Liver (tissue), 9 donors: ENCODE results near the gene TMEM213. TPM values are rescaled to one million over a fixed set of nuclear protein-coding genes. Genes with fewer than 3 reads are reported as not detected.

ENCODE experiments used
- DNase-seq: peaks from one replicate; pipeline ENCODE4 v3.0.0-alpha.2; 2017; ENCODE audit warnings: low spot score
- H3K27ac ChIP-seq, 2 donors: one replicate each; pipeline ENCODE4 v1.7.0; 2013; ENCODE audit warnings: inconsistent platforms in 2 of 2, low read length in 2 of 2, control low read depth in 1 of 2, low read depth in 1 of 2, mild to moderate bottlenecking in 1 of 2
- H3K27me3 ChIP-seq, 4 donors: one replicate each; pipeline versions ENCODE4 v1.6.1 to v1.7.0; 2013; ENCODE audit warnings: low read length in 3 of 4, inconsistent platforms in 1 of 4, mild to moderate bottlenecking in 1 of 4, moderate library complexity in 1 of 4; ENCODE audit not compliant: control insufficient read depth in 4 of 4, insufficient read depth in 4 of 4
- H3K36me3 ChIP-seq, 4 donors: one replicate each; pipeline versions ENCODE4 v1.6.1 to v1.7.0; 2013; ENCODE audit warnings: low read length in 3 of 4, mild to moderate bottlenecking in 3 of 4, low read depth in 1 of 4, moderate library complexity in 1 of 4; ENCODE audit not compliant: control insufficient read depth in 4 of 4, insufficient read depth in 3 of 4
- H3K4me1 ChIP-seq, 4 donors: one replicate each; pipeline versions ENCODE4 v1.6.1 to v1.7.0; 2013; ENCODE audit warnings: low read length in 3 of 4, mild to moderate bottlenecking in 3 of 4, moderate library complexity in 1 of 4; ENCODE audit not compliant: control insufficient read depth in 4 of 4, insufficient read depth in 4 of 4
- H3K4me3 ChIP-seq, 3 donors: one replicate each; pipeline versions ENCODE4 v1.6.1 to v1.7.0; 2013; ENCODE audit warnings: low read length in 3 of 3, control low read depth in 1 of 3, low read depth in 1 of 3, mild to moderate bottlenecking in 1 of 3
- H3K9ac ChIP-seq, 2 donors: one replicate each; pipeline ENCODE4 v1.7.0; 2013; ENCODE audit warnings: low read length in 2 of 2, mild to moderate bottlenecking in 2 of 2, moderate library complexity in 2 of 2, control low read depth in 1 of 2, low read depth in 1 of 2
- H3K9me3 ChIP-seq, 4 donors: one replicate each; pipeline versions ENCODE4 v1.6.1 to v1.7.0; 2013; ENCODE audit warnings: low read length in 3 of 4; ENCODE audit not compliant: control insufficient read depth in 4 of 4
- ATF3 ChIP-seq: IDR thresholded peaks from 2 replicates; pipeline ENCODE4 v1.6.1; 2016; ENCODE audit warnings: antibody characterized with exemption
- CTCF ChIP-seq: fragments of 150-350 bp; IDR thresholded peaks from 2 replicates; pipeline ENCODE4 v1.5.1; 2017; ENCODE audit warnings: improper control_type of control experiment, low read depth, low read length; ENCODE audit not compliant: missing input control
- FOXA1 ChIP-seq: IDR thresholded peaks from 2 replicates; pipeline ENCODE4 v1.6.1; 2016; ENCODE audit warnings: antibody characterized with exemption
- GABPA ChIP-seq, 2 donors: IDR thresholded peaks in 1 of 2; conservative IDR thresholded peaks in 1 of 2; 2 replicates each; pipeline ENCODE4 v1.6.1; 2016; ENCODE audit warnings: antibody characterized with exemption in 2 of 2, mild to moderate bottlenecking in 1 of 2, moderate library complexity in 1 of 2
- HNF4A ChIP-seq, 2 donors: conservative IDR thresholded peaks; 2 replicates each; pipeline ENCODE4 v1.6.1; 2016; ENCODE audit warnings: antibody characterized with exemption in 2 of 2, mild to moderate bottlenecking in 2 of 2
- HNF4G ChIP-seq: IDR thresholded peaks from 2 replicates; pipeline ENCODE4 v1.6.1; 2016; ENCODE audit warnings: antibody characterized with exemption
- JUND ChIP-seq, 2 donors: IDR thresholded peaks; 2 replicates each; pipeline ENCODE4 v1.6.1; 2016; ENCODE audit warnings: antibody characterized with exemption in 2 of 2
- MAX ChIP-seq: IDR thresholded peaks from 2 replicates; pipeline ENCODE4 v1.6.1; 2016; ENCODE audit warnings: antibody characterized with exemption
- NR2F2 ChIP-seq: IDR thresholded peaks from 2 replicates; pipeline ENCODE4 v1.6.1; 2016; ENCODE audit warnings: antibody characterized with exemption
- SP1 ChIP-seq: IDR thresholded peaks from 2 replicates; pipeline ENCODE4 v1.6.1; 2018; ENCODE audit warnings: antibody characterized with exemption, mild to moderate bottlenecking
- TAF1 ChIP-seq: conservative IDR thresholded peaks from 2 replicates; pipeline ENCODE4 v1.6.1; 2016; ENCODE audit warnings: antibody characterized with exemption, mild to moderate bottlenecking
- ZBTB33 ChIP-seq: IDR thresholded peaks from 2 replicates; pipeline ENCODE4 v1.6.1; 2016; ENCODE audit warnings: antibody characterized with exemption
- WGBS: extraction: QIAGEN DNeasy Blood & Tissue Kit; methylation state at CpG from one replicate; pipeline ENCODE4 v1.1.7; 2013; 5-methylcytosine and 5-hydroxymethylcytosine counted together
- polyA plus RNA-seq, 2 donors: library from polyadenylated mRNA; stranded (reverse) in 1 of 2; unstranded in 1 of 2; fragments of 200-250 nt in 1 of 2; fragments of >200 nt in 1 of 2; fragmentation: Nextera tagmentation in 1 of 2; extraction: Ambion mirVana in 1 of 2; gene quantifications; one replicate each; pipeline versions ENCODE4 v1.2.1 to v1.2.3, GENCODE V29; 2013 to 2015
- total RNA-seq, 2 donors: library from RNA; depleted of rRNA; stranded (reverse); fragments of >200 nt; gene quantifications; one replicate each; pipeline ENCODE4 v1.2.3, GENCODE V29; 2014
- donor health status: healthy.
- donor health status: healthy.
- donor health status: healthy.
- donor health status: healthy.
- donor health status: healthy.

TMEM213 gene
- total and polyA plus RNA-seq, 4 donors = not detected

- TF ChIP-seq CTCF (no peak), GABPA (IDR thresholded peaks at IDR 0.05 in 1 of 2, conservative IDR thresholded peaks at IDR 0.05 in 1 of 2) (no peak), HNF4A (conservative IDR thresholded peaks at IDR 0.05) (no peak), SP1 (no peak), HNF4G (no peak), TAF1 (no peak), MAX (no peak), NR2F2 (no peak)
These were observed 78.5 kb downstream of the TMEM213 start (continued) for GRCh38 chr7:138876326-138876725.

GRCh38 chr7:138878051-138878450 is 80.3 kb downstream of the TMEM213 start:
- no peak overlapping the region for H3K9ac ChIP-seq
- no peak overlapping the region for H3K4me3 ChIP-seq
- no peak for TF ChIP-seq SP1
- no peak overlapping the region for H3K27ac ChIP-seq
- no peaks in the 10 kb centered on the region for H3K9me3 ChIP-seq
- no peak for DNase-seq
- 96% methylated on average over 7 of the region's 7 CpGs for WGBS
- H3K27me3 ChIP-seq = no peaks in the 10 kb centered on the region
- H3K36me3 ChIP-seq = no peaks in the 10 kb centered on the region
- no peaks in the 10 kb centered on the region for H3K4me1 ChIP-seq

- Histone ChIP-seq H3K9me3 (no peaks in the 10 kb centered on the region), H3K9ac (no peak overlapping the region), H3K4me3 (no peak overlapping the region), H3K27me3 (no peaks in the 10 kb centered on the region), H3K36me3 (no peaks in the 10 kb centered on the region), H3K27ac (no peak overlapping the region), H3K4me1 (no peaks in the 10 kb centered on the region)
- DNase-seq = no peak
- TF ChIP-seq NR2F2 (no peak), ATF3 (no peak), JUND (IDR thresholded peaks at IDR 0.05) (no peak)
These were observed 81.1 kb downstream of the TMEM213 start for GRCh38 chr7:138878856-138879255.

GRCh38 chr7:138879356-138879755 is 81.6 kb downstream of the TMEM213 start:
- no peak overlapping the region for H3K4me3 ChIP-seq
- no peaks in the 10 kb centered on the region for H3K27me3 ChIP-seq
- H3K9ac ChIP-seq = no peak overlapping the region

More at GRCh38 chr7:138879356-138879755, 81.6 kb downstream of the TMEM213 start:
- H3K9me3 ChIP-seq = no peaks in the 10 kb centered on the region
- no peaks in the 10 kb centered on the region for H3K36me3 ChIP-seq
- WGBS = 90% methylated on average over 10 of the region's 10 CpGs
- TF ChIP-seq FOXA1 = no peak
- TF ChIP-seq SP1 = no peak
- TF ChIP-seq ZBTB33 = no peak
- no peak for TF ChIP-seq CTCF
- no peak for TF ChIP-seq HNF4A (conservative IDR thresholded peaks at IDR 0.05)
- DNase-seq = no peak
- no peaks in the 10 kb centered on the region for H3K4me1 ChIP-seq
- no peak overlapping the region for H3K27ac ChIP-seq
